GM18951 (cell line): ENCODE measurements around the gene FBXW5.

Source experiments
- POLR2A ChIP-seq: IDR thresholded peaks from 4 replicates; pipeline ENCODE4 v1.6.1; 2011; ENCODE audit warnings: mild to moderate bottlenecking; ENCODE audit not compliant: insufficient read length, insufficient read depth; ENCODE audit errors: extremely low read depth
- in situ Hi-C: fragments of 300-500 bp; cut with MboI; formaldehyde crosslinking; loops from one replicate; pipeline ENCODE4 v1.12.0; 2022; ENCODE audit warnings: low sequenced_read_pairs, mixed read lengths, inconsistent platforms; ENCODE audit not compliant: unreplicated experiment

FBXW5 gene

GRCh38 chr9:136920734-136921231 is 23.8 kb downstream of the FBXW5 start:
- in situ Hi-C loops = no loop called here
- no peak for TF ChIP-seq POLR2A

- no peak for TF ChIP-seq POLR2A
- in situ Hi-C loops = no loop called here
Observed at GRCh38 chr9:136920069-136920468, 24.5 kb downstream of the FBXW5 start.

- in situ Hi-C loops = no loop called here
Observed at GRCh38 chr9:136917902-136918301, 26.6 kb downstream of the FBXW5 start.

GRCh38 chr9:136916330-136917184 is 28.0 kb downstream of the FBXW5 start:
- no peak for TF ChIP-seq POLR2A
- in situ Hi-C loops = no loop called here

More at GRCh38 chr9:136917902-136918301, 26.6 kb downstream of the FBXW5 start:
- TF ChIP-seq POLR2A = no peak

DNA sequence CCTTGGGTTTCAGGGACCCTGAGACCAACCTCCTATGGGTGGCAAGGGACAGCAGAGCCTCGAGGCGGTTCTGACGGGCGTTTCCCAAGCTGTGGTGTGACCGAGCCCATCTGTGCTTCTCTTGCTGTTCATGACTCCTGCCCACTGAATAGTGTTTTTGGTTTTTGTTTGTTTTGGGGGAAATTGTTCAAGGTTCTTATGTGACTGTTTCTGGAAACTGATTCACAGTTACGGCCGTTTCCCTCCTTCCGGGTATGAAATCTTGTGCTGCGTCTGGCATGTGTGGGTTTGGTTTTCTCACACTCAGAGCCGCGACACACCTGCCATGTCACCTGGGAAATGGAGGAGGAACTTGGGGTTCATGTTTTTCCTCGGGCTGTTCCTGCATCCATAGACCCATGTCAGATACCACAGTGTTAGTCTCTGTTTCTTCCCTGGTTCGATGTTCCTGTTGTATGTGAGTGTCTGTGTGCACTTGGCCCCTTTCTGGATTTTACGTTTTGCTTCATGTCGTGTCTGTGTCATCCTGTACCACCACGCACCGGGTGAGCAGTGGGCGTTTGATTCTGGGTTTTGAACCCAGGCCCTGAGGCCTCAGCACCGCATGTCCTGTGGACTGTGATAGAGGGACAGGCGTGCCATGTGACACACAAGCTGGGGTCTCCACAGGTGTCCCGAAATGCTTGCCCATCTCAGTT is 28.8 kb downstream of the FBXW5 start:
- TF ChIP-seq POLR2A = no peak
- in situ Hi-C loops = no loop called here

DNA sequence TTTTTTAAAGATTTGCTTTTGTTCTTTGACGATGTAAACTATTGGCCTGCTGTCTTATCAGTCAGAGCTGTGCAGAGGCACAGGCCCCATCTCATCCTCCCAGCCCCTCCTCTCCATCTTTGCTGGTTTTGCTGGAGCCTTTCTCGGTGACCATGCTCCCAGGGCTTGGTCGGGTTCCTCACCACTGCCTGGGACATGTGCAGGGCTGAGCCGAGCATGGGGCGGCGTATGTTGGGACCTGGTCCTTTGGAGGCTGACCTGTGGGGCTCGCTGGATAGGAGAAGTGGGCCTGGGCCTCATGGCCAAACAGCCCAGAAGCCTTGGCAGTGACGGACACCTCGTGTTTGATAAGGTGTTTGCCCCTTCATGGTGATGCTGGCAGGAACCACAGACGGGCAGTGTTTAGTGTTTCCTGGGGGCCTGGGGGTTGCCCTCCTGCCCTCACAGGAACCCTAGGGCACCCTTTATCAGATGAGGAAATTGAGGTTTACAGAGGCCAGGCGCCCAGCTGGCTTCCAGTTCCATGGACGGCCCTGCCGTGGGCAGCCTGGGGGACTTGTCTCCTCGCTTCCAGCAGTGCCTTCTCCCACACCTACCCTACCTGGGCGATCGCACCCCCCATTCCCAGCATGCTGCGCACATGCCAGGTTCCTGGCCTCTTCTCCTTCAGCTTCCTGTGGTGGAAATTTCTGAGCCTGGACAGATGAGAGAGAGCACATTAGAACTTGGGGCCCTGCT is 30.7 kb downstream of the FBXW5 start:
- no peak for TF ChIP-seq POLR2A

DNA sequence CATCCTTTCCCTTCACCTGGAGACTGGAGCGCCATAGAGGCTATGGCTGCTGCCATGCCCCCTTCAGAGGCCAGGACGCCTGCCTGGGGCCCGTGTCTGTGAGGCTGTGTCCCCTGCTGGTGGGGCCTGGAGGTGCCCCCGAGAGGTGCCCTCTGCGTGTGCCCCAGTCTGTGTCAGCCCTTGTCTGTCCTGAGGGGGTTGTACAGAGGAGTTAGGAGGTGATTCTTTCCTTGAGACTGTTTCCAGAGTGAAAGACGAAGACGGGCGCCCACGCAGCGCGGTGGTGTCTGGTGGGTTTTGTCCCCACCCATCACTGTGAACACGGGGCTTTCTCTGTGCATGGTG is 33.7 kb downstream of the FBXW5 start:
- in situ Hi-C loops = no loop called here
- no peak for TF ChIP-seq POLR2A

More for the DNA sequence above, 30.7 kb downstream of the FBXW5 start:
- in situ Hi-C loops = no loop called here

DNA sequence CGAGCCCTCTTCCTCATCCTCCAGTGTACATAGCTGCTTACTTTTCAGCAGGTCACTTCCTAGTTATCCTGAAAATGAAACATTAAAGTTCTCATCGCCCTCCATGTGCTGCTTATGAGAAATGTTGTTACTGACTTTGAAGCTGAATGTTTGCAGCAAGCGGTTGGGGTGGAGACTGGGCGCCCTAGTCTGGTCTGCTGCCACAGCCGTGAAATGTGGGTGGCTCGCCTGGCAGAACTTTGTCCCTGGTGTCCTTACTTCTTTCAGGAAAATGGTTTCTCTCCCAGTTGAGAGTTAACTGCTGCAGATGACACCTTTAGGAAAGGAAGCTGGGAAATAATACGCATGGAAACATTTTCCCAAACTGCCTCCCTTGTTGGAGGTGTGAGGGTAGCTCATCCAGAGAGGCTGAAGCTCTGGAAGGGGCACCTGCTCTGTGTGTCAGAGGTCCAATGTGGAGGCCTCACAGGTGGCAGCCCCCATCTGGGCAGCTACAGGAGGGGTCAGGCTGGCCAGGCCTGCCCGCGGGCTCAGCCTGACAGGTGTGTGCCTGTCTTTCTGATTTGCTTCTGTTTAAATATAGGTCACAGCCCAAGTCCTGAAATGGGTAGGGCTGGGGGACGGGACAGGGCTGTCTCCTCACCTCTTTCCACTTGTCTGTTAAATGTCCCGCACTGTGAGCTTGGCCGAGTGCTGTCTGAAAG is 34.2 kb downstream of the FBXW5 start:
- no peak for TF ChIP-seq POLR2A
- in situ Hi-C loops = no loop called here

DNA sequence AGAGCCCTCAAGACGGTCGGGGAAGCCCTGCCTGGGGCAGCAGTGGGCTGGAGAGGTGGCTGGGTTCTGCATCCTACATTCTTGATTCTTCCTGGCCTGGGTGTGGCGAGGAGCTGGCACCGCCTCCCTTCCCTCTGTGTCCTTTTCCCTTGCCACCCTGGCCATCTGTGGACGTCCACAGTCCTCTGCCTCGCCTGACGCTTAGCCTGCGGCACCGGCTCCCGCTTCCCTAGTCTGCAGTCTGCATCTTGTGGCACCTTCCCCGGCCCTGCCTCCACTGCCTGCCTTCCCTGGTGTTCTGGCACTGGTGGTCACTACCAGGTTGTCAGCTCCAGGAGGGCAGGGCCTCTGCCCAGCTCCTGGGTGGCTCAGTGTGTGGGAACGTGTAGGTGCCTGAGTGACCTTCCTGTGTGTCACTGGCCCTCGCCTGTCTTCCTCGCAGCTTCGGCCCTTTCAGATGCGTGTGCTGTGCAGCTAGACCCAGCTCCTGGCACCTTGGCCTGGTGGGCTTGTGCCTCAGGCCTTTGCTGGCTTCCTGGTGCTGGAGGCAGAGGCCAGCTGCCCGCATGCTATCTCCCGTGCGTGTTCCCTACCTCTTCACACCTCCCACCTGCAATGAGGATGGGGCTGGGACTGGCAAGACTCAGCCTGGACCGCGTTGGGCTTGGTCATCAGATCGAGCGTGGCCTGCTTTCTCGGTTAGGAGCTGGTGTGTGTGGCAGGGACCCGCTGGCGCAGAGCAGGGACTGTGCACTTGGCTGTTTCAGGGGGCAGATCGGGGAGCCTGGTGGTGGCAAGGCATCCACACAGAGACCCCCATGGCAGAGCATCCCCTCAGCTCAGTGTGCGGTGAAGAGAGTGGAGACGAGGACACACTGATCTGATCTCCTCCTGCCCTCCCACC is 37.3 kb downstream of the FBXW5 start:
- in situ Hi-C loops = no loop called here
- no peak for TF ChIP-seq POLR2A

DNA sequence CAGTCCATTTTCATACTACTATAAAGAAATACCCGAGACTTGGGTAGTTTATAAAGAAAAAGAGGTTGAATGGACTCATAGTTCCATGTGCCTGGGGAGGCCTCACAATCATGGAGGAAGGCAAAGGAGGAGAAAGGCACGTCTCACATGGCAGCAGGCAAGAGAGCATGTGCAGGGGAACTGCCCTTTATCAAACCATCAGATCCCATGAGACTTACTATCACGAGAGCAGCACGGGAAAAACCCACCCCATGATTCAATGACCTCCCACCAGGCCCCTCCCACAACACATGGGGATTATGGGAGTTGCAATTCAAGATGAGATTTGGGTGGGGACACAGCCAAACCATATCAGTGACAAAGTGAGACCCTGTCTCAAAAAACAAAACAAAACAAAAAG is 38.3 kb downstream of the FBXW5 start:
- in situ Hi-C loops = no loop called here
- no peak for TF ChIP-seq POLR2A

DNA sequence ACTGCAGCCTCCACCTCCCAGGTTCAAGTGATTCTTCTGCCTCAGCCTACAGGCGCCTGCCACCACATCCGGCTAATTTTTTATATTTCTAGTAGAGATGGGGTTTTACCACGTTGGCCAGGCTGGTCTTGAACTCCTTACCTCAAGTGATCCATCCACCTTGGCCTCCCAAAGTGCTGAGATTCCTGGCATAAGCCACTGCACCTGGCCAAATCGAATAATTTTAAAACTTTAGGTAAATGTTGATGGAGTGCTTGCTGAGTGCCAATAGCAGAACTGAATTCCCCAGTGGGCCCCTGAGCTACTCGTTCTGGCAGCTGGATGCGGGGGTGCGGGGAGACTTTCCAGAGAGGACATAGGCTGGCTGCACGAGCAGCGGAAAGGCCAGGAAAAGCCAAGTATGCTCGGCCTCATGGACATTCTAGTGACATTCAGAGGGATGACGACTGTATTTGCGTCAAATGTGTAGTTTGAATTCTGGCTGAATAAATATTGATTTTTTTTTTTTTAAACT is 41.4 kb downstream of the FBXW5 start:
- in situ Hi-C loops = no loop called here
- no peak for TF ChIP-seq POLR2A
